Activated CD8-positive, alpha-beta T cell treated with anti-CD3 and anti-CD28 coated beads for 36 hours (primary cell): ENCODE data around the gene TM4SF4. TPM values are rescaled to one million over a fixed set of nuclear protein-coding genes. Genes with fewer than 3 reads are reported as not detected.

Experiments
- ATAC-seq: fragments of 200-7000 bp; cut with Tn5 transposase; one replicate; pipeline ENCODE4 v1.10.0; 2021; ENCODE audit warnings: mild to moderate bottlenecking, moderate library complexity
- CTCF ChIA-PET: fragments of 350-600 bp; sonication (Branson Sonifier 250); formaldehyde crosslinking; loops from one replicate; lab custom pipeline; 2021; ENCODE audit warnings: antibody characterized with exemption; lab: Charles Lee
- POLR2A ChIA-PET: fragments of 350-600 bp; sonication (Branson Sonifier 250); formaldehyde crosslinking; loops from one replicate; lab custom pipeline; 2021; ENCODE audit warnings: antibody characterized with exemption; lab: Charles Lee
- DNase-seq: peaks from one replicate; pipeline ENCODE4 v3.0.0-alpha.2; 2020
- H3K27ac Mint-ChIP-seq: one replicate; pipeline ENCODE4 v1.8.0; 2021; ENCODE audit warnings: mild to moderate bottlenecking, mixed read lengths
- H3K27me3 Mint-ChIP-seq: one replicate; pipeline ENCODE4 v1.8.0; 2021; ENCODE audit warnings: mixed read lengths
- H3K36me3 Mint-ChIP-seq: one replicate; pipeline ENCODE4 v1.8.0; 2021; ENCODE audit warnings: low read depth, mixed read lengths
- H3K4me1 Mint-ChIP-seq: one replicate; pipeline ENCODE4 v1.8.0; 2021; ENCODE audit warnings: low read depth, mixed read lengths
- H3K4me3 Mint-ChIP-seq: one replicate; pipeline ENCODE4 v1.8.0; 2021; ENCODE audit warnings: mild to moderate bottlenecking, moderate library complexity, mixed read lengths
- H3K9me3 Mint-ChIP-seq: one replicate; pipeline ENCODE4 v1.8.0; 2021; ENCODE audit warnings: mixed read lengths
- CTCF ChIP-seq: fragments of 200-600 bp; IDR thresholded peaks from one replicate; pipeline ENCODE4 v1.8.0; 2022; ENCODE audit warnings: antibody characterized with exemption, mild to moderate bottlenecking
- intact Hi-C: fragments of 100-400 bp; cut with micrococcal nuclease; formaldehyde crosslinking; loops from one replicate; pipeline ENCODE4 v1.10.0; 2022
- total RNA-seq, 2 experiments: library from RNA; stranded (reverse); gene quantifications; one replicate each; pipeline ENCODE4 v1.2.3, GENCODE V29; 2021

TM4SF4 gene
- total RNA-seq, 2 experiments from 2014 or later = not detected

GRCh38 chr3:149460117-149460516, 14.4 kb upstream of the TM4SF4 start:
- no peaks in the 10 kb centered on the region for H3K36me3 Mint-ChIP-seq
- ChIA-PET CTCF (no interaction called here), POLR2A (no interaction called here)
- H3K27ac Mint-ChIP-seq = no peak overlapping the region
- H3K27me3 Mint-ChIP-seq = peaks cover 8% of the 10 kb centered on the region
- DNase-seq = no peak
- H3K4me1 Mint-ChIP-seq = no peaks in the 10 kb centered on the region
- H3K9me3 Mint-ChIP-seq = no peaks in the 10 kb centered on the region
- no peak for ATAC-seq
- intact Hi-C loops = no loop called here
- H3K4me3 Mint-ChIP-seq = no peak overlapping the region
- TF ChIP-seq CTCF = no peak

DNA sequence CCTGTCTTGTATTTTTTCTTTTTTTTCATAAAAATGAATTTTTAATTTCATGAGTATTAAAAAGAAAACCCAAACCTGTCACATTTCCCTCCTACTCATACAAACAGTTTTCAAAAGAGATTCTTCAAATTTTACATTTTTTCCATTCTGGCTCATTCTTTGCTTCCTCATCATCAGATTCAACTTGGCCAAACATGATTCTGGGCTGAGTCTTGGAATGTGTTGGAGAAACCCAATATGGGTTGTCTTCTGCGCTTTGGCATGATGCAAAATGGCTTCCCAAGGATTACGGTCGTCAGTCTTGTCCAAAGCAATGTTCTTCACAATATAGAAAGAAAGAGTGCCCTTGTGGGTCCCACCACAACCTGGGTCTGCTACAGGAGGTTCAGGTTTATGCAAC, 12.4 kb upstream of the TM4SF4 start:
- no peak for TF ChIP-seq CTCF
- no peak for ATAC-seq
- no peak for DNase-seq
- intact Hi-C loops = no loop called here
- Mint-ChIP-seq H3K36me3 (no peaks in the 10 kb centered on the region), H3K27me3 (peaks cover 3% of the 10 kb centered on the region), H3K27ac (no peak overlapping the region), H3K4me3 (no peak overlapping the region), H3K9me3 (no peaks in the 10 kb centered on the region), H3K4me1 (no peaks in the 10 kb centered on the region)
- CTCF ChIA-PET = no interaction called here
- POLR2A ChIA-PET = no interaction called here

GRCh38 chr3:149462581-149463011, 11.9 kb upstream of the TM4SF4 start:
- Mint-ChIP-seq H3K4me1 (no peaks in the 10 kb centered on the region), H3K27ac (no peak overlapping the region), H3K36me3 (no peaks in the 10 kb centered on the region), H3K9me3 (no peaks in the 10 kb centered on the region), H3K27me3 (peaks cover 2% of the 10 kb centered on the region), H3K4me3 (no peak overlapping the region)
- CTCF ChIA-PET = no interaction called here
- DNase-seq (no peak), ATAC-seq (no peak)
- POLR2A ChIA-PET = no interaction called here
- no peak for TF ChIP-seq CTCF
- intact Hi-C loops = no loop called here

GRCh38 chr3:149463921-149464320, 10.6 kb upstream of the TM4SF4 start:
- Mint-ChIP-seq H3K9me3 (no peaks in the 10 kb centered on the region), H3K36me3 (no peaks in the 10 kb centered on the region), H3K4me3 (no peak overlapping the region), H3K27me3 (peaks cover 1% of the 10 kb centered on the region), H3K4me1 (no peaks in the 10 kb centered on the region), H3K27ac (no peak overlapping the region)
- TF ChIP-seq CTCF = no peak
- ChIA-PET CTCF (no interaction called here), POLR2A (no interaction called here)
- no peak for ATAC-seq
- intact Hi-C loops = no loop called here
- DNase-seq = no peak

DNA sequence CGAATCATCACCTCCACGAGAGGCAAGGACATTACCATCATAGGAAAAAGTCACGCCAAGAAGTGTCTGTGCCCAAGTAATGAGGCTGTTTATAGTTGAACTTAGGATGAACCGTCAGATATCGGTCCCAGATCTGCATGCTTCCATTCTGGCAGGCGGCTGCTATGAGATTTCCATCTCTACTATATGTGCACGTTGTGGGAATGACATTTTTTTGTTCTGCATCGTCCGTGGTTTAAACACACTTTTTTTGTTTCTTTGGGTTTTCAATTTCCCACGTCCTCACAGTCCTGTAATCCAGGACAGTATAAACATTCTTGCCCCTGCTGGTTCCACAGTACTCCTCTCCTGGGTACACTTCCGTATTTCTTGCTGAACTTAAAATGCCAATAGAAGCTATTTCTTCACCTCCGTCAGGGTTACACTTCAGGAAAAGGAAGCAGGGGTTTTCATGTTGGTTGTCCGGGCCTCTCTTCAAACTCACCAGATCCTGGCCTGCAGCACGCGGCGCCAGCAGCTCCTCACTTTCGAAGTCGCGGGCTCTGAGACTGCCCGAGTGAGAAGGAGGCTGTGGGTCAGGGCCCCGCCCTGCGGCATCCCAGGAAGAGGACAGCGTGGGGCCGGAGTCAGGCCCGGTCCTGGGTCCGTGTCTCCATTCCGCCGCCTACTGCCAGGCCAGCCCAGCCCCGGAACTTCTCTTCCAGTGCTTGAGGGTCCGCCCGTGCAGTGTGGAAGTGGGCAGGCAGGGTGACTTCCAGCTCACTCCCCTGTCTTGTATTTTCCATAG, 9.8 kb upstream of the TM4SF4 start:
- H3K9me3 Mint-ChIP-seq = no peaks in the 10 kb centered on the region
- H3K27ac Mint-ChIP-seq = no peak overlapping the region
- H3K27me3 Mint-ChIP-seq = peaks cover 1% of the 10 kb centered on the region
- DNase-seq (no peak), ATAC-seq (no peak)
- TF ChIP-seq CTCF = no peak
- CTCF ChIA-PET = no interaction called here
- POLR2A ChIA-PET = no interaction called here
- intact Hi-C loops = no loop called here
- no peaks in the 10 kb centered on the region for H3K4me1 Mint-ChIP-seq
- no peaks in the 10 kb centered on the region for H3K36me3 Mint-ChIP-seq
- no peak overlapping the region for H3K4me3 Mint-ChIP-seq
